ENCODE results near the gene HES5.

DNA sequence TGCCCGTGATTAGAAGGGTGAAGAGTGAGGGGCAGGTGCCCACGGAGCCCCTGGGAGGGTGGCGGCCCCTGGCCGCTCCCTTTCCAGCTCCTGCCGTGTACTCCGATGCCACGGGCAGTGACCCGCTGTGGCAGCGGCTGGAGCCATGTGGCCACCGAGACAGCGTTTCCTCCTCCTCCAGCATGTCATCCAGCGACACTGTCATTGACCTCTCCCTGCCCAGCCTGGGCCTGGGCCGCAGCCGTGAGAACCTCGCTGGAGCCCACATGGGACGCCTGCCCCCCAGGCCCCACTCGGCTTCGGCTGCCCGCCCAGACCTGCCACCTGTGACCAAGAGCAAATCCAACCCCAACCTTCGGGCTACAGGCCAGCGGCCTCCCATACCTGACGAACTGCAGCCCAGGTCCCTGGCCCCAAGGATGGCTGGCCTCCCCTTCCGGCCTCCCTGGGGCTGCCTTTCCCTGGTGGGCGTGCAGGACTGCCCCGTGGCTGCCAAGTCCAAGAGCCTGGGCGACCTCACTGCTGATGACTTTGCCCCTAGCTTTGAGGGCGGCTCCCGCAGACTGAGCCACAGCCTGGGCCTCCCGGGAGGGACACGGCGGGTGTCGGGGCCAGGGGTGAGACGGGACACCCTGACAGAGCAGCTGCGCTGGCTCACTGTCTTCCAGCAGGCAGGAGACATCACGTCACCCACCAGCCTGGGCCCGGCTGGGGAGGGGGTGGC is 25.7 kb downstream of the HES5 start:
- TF ChIP-seq CTCF (IDR thresholded peaks at IDR 0.05) = no peak
- TF ChIP-seq POLR2A (IDR thresholded peaks at IDR 0.05) = no peak
